Measurements from ENCODE around the gene SLC1A7.

SLC1A7 gene

GRCh38 chr1:53183095-53183990 is 40.9 kb upstream of the SLC1A7 start:
- ChIA-PET POLR2A (interaction anchor here (0.9 kb wide), 1 partner anchor 12 kb away, joined by 3 read pairs; no protein-coding TSS in a partner anchor), CTCF (interaction anchor here (0.6 to 8.6 kb wide), 29 partner anchors 8 to 482 kb away, joined by 3 to 95 read pairs (median 3); partner anchors contain the start of gene CPT2)
- TF ChIP-seq CTCF (IDR thresholded peaks at IDR 0.05; ENCODE audit: insufficient read depth, low read length, missing control alignments), result no peak
- no peak for DNase-seq (ENCODE audit: low read depth, low spot score)
- no peak overlapping the region for H3K4me3 ChIP-seq (ENCODE audit: low read depth, low read length)

GRCh38 chr1:53182716-53183094 is 40.3 kb upstream of the SLC1A7 start:
- no peak overlapping the region for H3K4me3 ChIP-seq (ENCODE audit: low read depth, low read length)
- no peak for DNase-seq (ENCODE audit: low read depth, low spot score)
- TF ChIP-seq CTCF (IDR thresholded peaks at IDR 0.05; ENCODE audit: insufficient read depth, low read length, missing control alignments), result no peak
- POLR2A ChIA-PET, result interaction anchor here (1.6 kb wide), 1 partner anchor 16 kb away, joined by 3 read pairs; no protein-coding TSS in a partner anchor
- CTCF ChIA-PET, result interaction anchor here (0.6 to 8.6 kb wide), 25 partner anchors 8 to 455 kb away, joined by 3 to 95 read pairs (median 3); partner anchors contain the start of gene CPT2

GRCh38 chr1:53182111-53182593 is 39.7 kb upstream of the SLC1A7 start:
- DNase-seq (ENCODE audit: low read depth, low spot score), result no peak
- ChIA-PET POLR2A (interaction anchor here (1.6 kb wide), 1 partner anchor 15 kb away, joined by 3 read pairs; no protein-coding TSS in a partner anchor), CTCF (interaction anchor here (0.6 to 8.6 kb wide), 25 partner anchors 9 to 455 kb away, joined by 3 to 95 read pairs (median 3); partner anchors contain the start of gene CPT2)
- H3K4me3 ChIP-seq (ENCODE audit: low read depth, low read length), result no peak overlapping the region
- TF ChIP-seq CTCF (IDR thresholded peaks at IDR 0.05; ENCODE audit: insufficient read depth, low read length, missing control alignments), result peak; percentile 65

GRCh38 chr1:53180951-53181350 is 38.5 kb upstream of the SLC1A7 start:
- no peak overlapping the region for H3K4me3 ChIP-seq (ENCODE audit: low read depth, low read length)

GRCh38 chr1:53180226-53180625 is 37.8 kb upstream of the SLC1A7 start:
- no peak overlapping the region for H3K4me3 ChIP-seq (ENCODE audit: low read depth, low read length)
- ChIA-PET POLR2A (no interaction called here), CTCF (interaction anchor here (0.7 to 8.6 kb wide), 24 partner anchors 8 to 479 kb away, joined by 3 to 95 read pairs (median 4); partner anchors contain the start of genes CPT2 and ECHDC2)
- DNase-seq (ENCODE audit: low read depth, low spot score), result peak; percentile 71
- no peak for TF ChIP-seq CTCF (IDR thresholded peaks at IDR 0.05; ENCODE audit: insufficient read depth, low read length, missing control alignments)

More at GRCh38 chr1:53180951-53181350, 38.5 kb upstream of the SLC1A7 start:
- no peak for TF ChIP-seq CTCF (IDR thresholded peaks at IDR 0.05; ENCODE audit: insufficient read depth, low read length, missing control alignments)
- DNase-seq (ENCODE audit: low read depth, low spot score), result no peak
- POLR2A ChIA-PET, result interaction anchor here (1.6 kb wide), 1 partner anchor 14 kb away, joined by 3 read pairs; no protein-coding TSS in a partner anchor
- CTCF ChIA-PET, result interaction anchor here (0.8 to 8.6 kb wide), 21 partner anchors 9 to 478 kb away, joined by 3 to 95 read pairs (median 5); partner anchors contain the start of genes CPT2 and ECHDC2

Data from AG04449 (cell line).